GM19463 (cell line): ENCODE results near the gene CD19.
"Not testable (repeated sequence)": the region's sequence is repeated elsewhere in the genome, so short reads cannot be mapped to it uniquely, and the experiment has no call there.

Experiments used
- ATAC-seq: cut with Tn5 transposase; IDR thresholded peaks from one replicate; pipeline ENCODE4 v1.9.1; 2021; ENCODE audit warnings: mild to moderate bottlenecking, moderate library complexity; ENCODE audit not compliant: unreplicated experiment

CD19 gene

GRCh38 chr16:28931801-28932225 is at the start of gene CD19:
CD19 (plus strand) TSS chr16:28931971; CDS start chr16:28932001, 30 bp downstream.
- peak; percentile 37 for ATAC-seq

GRCh38 chr16:28882551-28883160 is 49.1 kb upstream of the CD19 start:
- ATAC-seq: no peak

GRCh38 chr16:28883221-28883996 is 48.4 kb upstream of the CD19 start:
- no peak for ATAC-seq

- no peak for ATAC-seq
Measured at GRCh38 chr16:28884045-28884444, 47.7 kb upstream of the CD19 start.

- no peak for ATAC-seq
Measured at GRCh38 chr16:28886945-28887344, 44.8 kb upstream of the CD19 start.

GRCh38 chr16:28890355-28890754 is 41.4 kb upstream of the CD19 start:
- ATAC-seq: not testable (repeated sequence)

- no peak for ATAC-seq
Measured at GRCh38 chr16:28891964-28892890, 39.5 kb upstream of the CD19 start.

- ATAC-seq: no peak
Measured at GRCh38 chr16:28893291-28893690, 38.5 kb upstream of the CD19 start.

GRCh38 chr16:28895609-28896008 is 36.2 kb upstream of the CD19 start:
- no peak for ATAC-seq

GRCh38 chr16:28897826-28898225 is 33.9 kb upstream of the CD19 start:
- ATAC-seq: no peak

GRCh38 chr16:28898266-28898665 is 33.5 kb upstream of the CD19 start:
- ATAC-seq: no peak

GRCh38 chr16:28898942-28899341 is 32.8 kb upstream of the CD19 start:
- no peak for ATAC-seq

GRCh38 chr16:28899882-28900590 is 31.7 kb upstream of the CD19 start:
- no peak for ATAC-seq

- ATAC-seq: no peak
Measured at GRCh38 chr16:28900601-28901000, 31.2 kb upstream of the CD19 start.

GRCh38 chr16:28901862-28902261 is 29.9 kb upstream of the CD19 start:
- no peak for ATAC-seq

GRCh38 chr16:28902909-28903308 is 28.9 kb upstream of the CD19 start:
- no peak for ATAC-seq

- no peak for ATAC-seq
Measured at GRCh38 chr16:28903344-28904042, 28.3 kb upstream of the CD19 start.

GRCh38 chr16:28904363-28904762 is 27.4 kb upstream of the CD19 start:
- ATAC-seq: no peak

GRCh38 chr16:28904828-28905227 is 26.9 kb upstream of the CD19 start:
- ATAC-seq: no peak

GRCh38 chr16:28905229-28905754 is 26.5 kb upstream of the CD19 start:
- no peak for ATAC-seq
